HG02759 (cell line): ENCODE data around the gene RBMS1.
"Not testable (repeated sequence)": the region's sequence is repeated elsewhere in the genome, so short reads cannot be mapped to it uniquely, and the experiment has no call there.

ENCODE experiments used
- ATAC-seq: cut with Tn5 transposase; IDR thresholded peaks from one replicate; pipeline ENCODE4 v1.9.1; 2021; ENCODE audit warnings: mild to moderate bottlenecking, moderate library complexity; ENCODE audit not compliant: unreplicated experiment

RBMS1 gene

GRCh38 chr2:160440888-160441287, 52.7 kb downstream of the RBMS1 start:
- ATAC-seq, result no peak

- ATAC-seq, result not testable (repeated sequence)
Observed at GRCh38 chr2:160439038-160439437, 54.6 kb downstream of the RBMS1 start.

- no peak for ATAC-seq
Observed at GRCh38 chr2:160437273-160437672, 56.3 kb downstream of the RBMS1 start.

- ATAC-seq, result no peak
Observed at GRCh38 chr2:160434254-160434948, 59.2 kb downstream of the RBMS1 start.

GRCh38 chr2:160433466-160434140, 60.0 kb downstream of the RBMS1 start:
- ATAC-seq, result no peak

GRCh38 chr2:160432633-160433032, 61.0 kb downstream of the RBMS1 start:
- no peak for ATAC-seq

GRCh38 chr2:160431441-160431840, 62.2 kb downstream of the RBMS1 start:
- peak; percentile 60 for ATAC-seq

- no peak for ATAC-seq
Observed at GRCh38 chr2:160430001-160430344, 63.6 kb downstream of the RBMS1 start.

- no peak for ATAC-seq
Observed at GRCh38 chr2:160429248-160430000, 64.2 kb downstream of the RBMS1 start.

- no peak for ATAC-seq
Observed at GRCh38 chr2:160428405-160428763, 65.2 kb downstream of the RBMS1 start.

GRCh38 chr2:160427629-160428404, 65.8 kb downstream of the RBMS1 start:
- peak; percentile 76 for ATAC-seq

- no peak for ATAC-seq
Observed at GRCh38 chr2:160426604-160427003, 67.0 kb downstream of the RBMS1 start.

- no peak for ATAC-seq
Observed at GRCh38 chr2:160425434-160426151, 68.0 kb downstream of the RBMS1 start.

GRCh38 chr2:160423126-160423525, 70.5 kb downstream of the RBMS1 start:
- ATAC-seq, result no peak

GRCh38 chr2:160421646-160422501, 71.7 kb downstream of the RBMS1 start:
- ATAC-seq, result not testable (repeated sequence)

- no peak for ATAC-seq
Observed at GRCh38 chr2:160420711-160421110, 72.9 kb downstream of the RBMS1 start.

- ATAC-seq, result no peak
Observed at GRCh38 chr2:160419776-160420505, 73.7 kb downstream of the RBMS1 start.

- no peak for ATAC-seq
Observed at GRCh38 chr2:160418853-160419252, 74.8 kb downstream of the RBMS1 start.

GRCh38 chr2:160418398-160418765, 75.2 kb downstream of the RBMS1 start:
- no peak for ATAC-seq
